HG03565 (cell line): ENCODE results near the gene GCNT4.
"Not testable (repeated sequence)": the region's sequence is repeated elsewhere in the genome, so short reads cannot be mapped to it uniquely, and the experiment has no call there.

Experiments
- ATAC-seq: cut with Tn5 transposase; IDR thresholded peaks from one replicate; pipeline ENCODE4 v1.9.1; 2021; ENCODE audit warnings: mild to moderate bottlenecking, moderate library complexity; ENCODE audit not compliant: unreplicated experiment

GCNT4 gene, protein sequence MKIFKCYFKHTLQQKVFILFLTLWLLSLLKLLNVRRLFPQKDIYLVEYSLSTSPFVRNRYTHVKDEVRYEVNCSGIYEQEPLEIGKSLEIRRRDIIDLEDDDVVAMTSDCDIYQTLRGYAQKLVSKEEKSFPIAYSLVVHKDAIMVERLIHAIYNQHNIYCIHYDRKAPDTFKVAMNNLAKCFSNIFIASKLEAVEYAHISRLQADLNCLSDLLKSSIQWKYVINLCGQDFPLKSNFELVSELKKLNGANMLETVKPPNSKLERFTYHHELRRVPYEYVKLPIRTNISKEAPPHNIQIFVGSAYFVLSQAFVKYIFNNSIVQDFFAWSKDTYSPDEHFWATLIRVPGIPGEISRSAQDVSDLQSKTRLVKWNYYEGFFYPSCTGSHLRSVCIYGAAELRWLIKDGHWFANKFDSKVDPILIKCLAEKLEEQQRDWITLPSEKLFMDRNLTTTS

DNA sequence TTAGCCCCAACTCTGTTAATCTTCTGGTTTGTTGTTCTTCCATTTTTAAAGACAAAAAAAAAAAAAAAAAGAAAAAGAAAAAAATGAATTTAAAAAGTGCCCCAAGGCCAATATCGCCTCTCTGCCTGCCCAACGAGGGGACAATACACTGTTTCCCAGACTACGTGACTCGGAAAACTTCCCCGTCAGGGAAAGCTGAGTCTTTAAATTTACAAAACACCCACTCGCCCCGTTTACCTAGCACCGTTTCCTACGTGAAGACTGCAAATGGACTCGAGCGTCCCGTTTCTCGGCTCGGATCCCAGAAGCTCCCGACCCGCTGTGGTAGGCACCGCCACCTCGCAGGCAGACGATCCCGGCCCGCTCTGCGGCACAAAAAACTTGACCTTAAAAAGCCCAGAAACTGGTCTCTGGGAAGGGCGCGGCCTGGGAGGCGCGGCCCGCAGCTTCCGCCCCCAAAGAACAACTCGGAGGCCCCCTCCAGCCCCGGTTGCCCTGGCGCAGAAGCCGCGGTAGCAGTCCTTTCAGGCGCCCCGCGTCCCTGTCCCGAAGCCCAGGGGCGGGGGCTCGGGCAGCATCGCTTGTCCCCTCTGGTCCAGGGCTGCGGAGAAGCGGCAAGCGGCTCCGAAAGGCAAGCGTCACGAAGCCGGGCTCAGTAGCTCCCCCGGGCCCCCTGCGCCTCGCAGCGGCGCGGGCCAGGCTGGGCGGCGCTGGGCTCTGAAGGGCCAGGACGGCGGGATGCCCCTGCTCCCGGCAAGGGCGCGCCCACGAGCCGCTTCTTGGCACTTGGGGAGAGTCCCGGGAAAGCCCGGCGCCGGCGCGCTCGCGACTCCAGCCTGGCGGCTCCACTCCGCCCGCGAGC is at the start of gene GCNT4:
Gene GCNT4 (minus strand): TSS at position 367 of the 862 bp plus-strand sequence. CDS start 22,521 bp downstream, outside the sequence.
- no peak for ATAC-seq

DNA sequence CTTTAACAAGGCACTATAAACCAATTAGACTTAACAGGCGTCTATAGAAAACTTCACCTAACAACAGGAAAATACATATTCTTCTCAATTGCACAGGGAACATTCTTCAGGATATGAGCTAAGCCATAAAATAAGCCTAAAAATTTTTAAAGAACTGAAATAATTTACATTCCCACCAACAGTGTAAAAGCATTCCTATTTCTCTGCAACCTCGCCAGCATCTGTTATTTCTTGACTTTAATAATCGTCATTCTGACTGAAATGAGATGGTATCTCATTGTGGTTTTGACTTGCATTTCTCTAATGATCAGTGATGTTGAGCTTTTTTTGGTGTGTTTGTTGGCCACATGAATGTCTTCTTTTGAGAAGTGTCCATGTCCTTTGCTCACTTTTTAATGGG is 43.6 kb upstream of the GCNT4 start:
- not testable (repeated sequence) for ATAC-seq

- ATAC-seq = no peak
Observed at GRCh38 chr5:75091597-75091996, 39.2 kb upstream of the GCNT4 start.

- ATAC-seq = no peak
Observed at GRCh38 chr5:75089662-75090061, 37.3 kb upstream of the GCNT4 start.

- no peak for ATAC-seq
Observed at GRCh38 chr5:75089137-75089536, 36.8 kb upstream of the GCNT4 start.

GRCh38 chr5:75088648-75089047 is 36.3 kb upstream of the GCNT4 start:
- no peak for ATAC-seq

DNA sequence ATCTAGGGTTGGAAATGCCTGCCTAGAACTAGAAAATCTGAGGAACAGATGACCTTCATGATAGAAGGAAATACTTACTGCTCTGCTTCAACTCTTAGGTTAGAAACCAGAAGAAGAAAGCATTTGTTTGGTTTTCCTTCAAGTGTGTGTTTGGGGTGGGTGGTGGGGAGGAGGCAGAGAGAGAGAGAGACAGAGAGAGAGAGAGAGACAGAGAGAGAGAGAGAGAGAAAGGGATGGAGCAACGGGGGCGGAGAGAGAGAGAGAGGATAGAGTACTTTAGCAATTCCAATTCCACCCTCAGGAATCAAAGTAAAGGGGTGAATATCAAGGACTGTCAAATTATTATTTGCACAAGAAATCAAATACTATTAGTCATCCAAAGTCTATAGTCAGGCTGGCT is 29.2 kb upstream of the GCNT4 start:
- ATAC-seq = no peak

DNA sequence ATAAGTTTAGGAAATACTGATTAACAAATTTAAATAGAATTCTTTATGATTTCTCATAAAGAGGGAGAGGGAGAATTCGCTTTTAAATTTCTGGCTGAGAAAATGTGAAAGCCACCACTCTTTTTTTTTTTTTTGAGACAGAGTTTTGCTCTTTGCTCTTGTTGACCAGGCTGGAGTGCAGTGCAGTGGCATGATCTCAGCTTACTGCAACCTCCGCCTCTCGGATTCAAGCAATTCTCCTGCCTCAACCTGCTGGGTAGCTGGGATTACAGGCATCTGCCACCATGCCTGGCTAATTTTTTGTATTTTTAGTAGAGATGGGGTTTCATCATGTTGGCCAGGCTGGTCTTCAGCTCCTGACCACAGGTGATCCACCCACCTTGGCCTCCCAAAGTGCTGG is 27.0 kb upstream of the GCNT4 start:
- ATAC-seq = not testable (repeated sequence)

DNA sequence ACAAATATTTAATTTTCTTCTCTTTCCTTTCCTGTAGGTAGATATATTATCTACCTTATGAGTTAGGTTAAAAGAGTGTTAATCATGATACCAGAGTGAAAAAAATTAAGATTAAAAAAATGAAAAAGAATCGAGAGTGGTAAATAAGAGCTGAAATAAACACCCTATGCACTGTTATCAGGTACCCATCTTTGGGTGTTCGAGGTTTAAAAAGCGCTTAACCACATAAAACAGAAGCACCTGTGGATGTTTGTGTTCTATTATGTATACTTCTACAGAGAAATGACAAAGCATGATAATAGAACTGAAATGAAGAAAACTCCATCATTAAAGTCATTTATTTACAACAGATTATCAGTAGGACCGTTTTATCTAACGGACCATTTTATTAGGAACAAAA is 25.7 kb upstream of the GCNT4 start:
- no peak for ATAC-seq

GRCh38 chr5:75072061-75072460 is 19.7 kb upstream of the GCNT4 start:
- ATAC-seq = no peak

DNA sequence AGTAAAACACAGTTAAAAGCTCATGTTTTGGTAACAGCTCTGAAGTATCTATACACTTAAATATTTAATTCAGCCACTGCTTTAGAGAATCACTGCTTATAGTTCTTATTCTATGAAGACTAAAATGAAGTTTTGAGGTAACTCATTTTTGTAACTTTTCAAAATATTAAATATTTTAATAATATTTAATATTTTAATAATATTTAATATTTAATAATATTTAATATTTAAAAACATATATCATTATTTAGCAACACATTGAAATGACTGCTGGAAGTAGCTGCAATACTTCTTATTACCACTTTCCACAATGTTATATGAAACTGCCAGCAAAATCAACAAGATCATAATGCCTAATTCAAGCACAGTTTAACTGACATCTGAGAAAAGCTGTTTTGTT is 18.7 kb upstream of the GCNT4 start:
- no peak for ATAC-seq

GRCh38 chr5:75067434-75067833 is 15.1 kb upstream of the GCNT4 start:
- ATAC-seq = no peak

GRCh38 chr5:75062925-75063531 is 10.7 kb upstream of the GCNT4 start:
- ATAC-seq = no peak

GRCh38 chr5:75059912-75060545 is 7.7 kb upstream of the GCNT4 start:
- ATAC-seq = no peak

GRCh38 chr5:75058986-75059535 is 6.7 kb upstream of the GCNT4 start:
- no peak for ATAC-seq

- no peak for ATAC-seq
Observed at GRCh38 chr5:75057561-75057960, 5.2 kb upstream of the GCNT4 start.

DNA sequence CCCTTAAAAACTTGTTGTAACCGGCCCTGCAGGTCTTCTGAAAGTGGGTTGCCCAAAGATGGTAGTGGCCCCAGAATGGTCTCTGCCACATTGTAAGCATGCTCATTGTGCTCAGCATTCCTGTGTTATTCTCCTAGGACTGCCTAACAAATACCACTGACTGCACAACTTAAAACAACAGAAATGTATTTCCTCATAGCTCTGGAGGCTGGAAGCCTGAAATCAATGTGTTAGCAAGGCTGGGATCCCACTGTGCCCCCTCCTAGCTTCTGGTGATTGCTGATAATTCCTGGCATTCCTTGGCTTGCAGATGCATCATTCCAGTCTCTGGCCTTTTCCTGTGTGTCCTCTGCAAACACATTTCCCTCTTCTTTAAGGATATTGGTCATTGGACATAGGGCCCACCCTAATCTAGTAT is 3.4 kb upstream of the GCNT4 start:
- no peak for ATAC-seq

DNA sequence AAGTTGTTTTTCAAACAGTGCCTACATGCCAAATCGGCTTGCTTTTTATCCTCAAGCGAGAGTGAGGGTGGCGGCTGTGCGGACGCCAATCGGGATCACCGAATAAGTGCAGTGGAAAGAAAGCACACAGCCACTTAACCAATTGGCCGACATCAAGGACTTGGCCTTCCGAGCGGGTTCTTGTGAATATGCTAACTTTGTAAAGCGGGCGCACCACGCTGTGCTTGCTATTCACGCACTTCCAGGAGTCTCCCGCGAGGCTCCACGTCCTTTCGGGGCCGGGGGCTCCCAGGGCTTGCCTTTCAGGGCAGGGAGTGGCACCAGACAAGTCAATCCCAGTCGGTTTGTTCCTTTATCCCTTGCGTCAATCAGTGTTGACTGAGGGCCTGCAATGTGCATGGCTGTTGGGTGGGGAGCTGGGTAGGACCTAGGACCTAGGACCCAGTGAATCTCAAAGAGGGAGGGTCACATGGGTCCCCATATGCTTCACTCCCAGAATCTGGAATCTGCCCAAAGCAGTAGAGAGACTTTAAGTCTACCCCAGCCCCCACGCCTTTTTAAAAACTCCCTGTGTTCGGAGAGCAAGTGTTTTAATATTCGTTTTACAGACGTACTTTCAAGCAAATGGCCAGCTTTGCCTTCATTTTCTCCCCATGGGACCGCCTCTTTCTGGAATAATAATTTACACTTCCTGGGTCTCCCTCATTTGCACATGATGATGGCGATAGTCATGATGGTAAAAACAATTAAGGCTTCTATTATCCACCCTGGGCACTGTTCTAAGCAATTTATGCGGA is 2.0 kb upstream of the GCNT4 start:
- ATAC-seq = no peak

DNA sequence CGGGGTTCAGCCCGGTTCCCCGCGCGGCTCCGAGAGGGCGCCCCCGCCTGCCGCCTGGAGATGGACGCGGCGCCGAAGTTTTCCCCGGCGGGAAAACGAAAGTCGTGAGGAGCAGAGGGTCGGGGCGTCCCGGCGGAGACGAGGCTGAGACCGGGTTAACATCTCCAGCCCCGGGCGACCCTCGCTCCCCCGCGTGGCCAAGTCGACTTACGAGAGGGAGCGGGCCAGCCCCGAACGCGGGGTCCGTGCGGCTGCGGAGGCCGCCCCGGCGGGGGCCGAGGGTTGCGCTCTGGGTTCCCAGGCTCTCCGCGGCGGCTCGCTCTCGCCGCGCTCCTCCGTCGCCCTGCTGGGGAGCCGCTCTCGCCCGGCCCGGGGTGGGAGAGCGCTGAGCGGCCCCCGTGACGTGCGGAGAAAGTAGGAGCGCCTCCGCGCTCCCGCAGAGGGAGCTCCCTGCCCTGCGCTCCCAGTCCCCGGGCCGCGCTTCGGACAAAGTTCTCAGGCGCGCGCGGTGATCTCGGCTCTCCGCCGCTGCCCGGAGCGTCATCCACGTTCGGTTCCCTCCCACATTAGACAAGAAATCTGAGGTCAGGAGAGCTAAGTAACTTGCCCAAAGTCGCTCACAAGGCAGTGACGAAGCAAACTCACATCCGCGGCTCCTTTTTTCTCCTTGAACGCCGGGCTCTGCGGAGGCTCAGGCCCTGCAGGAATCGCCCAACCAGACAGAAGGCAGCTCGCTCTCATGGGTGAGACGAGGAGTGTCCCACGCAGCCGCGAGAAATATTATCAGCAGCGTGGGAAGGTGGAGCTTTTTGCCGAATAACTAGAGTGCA is 1.2 kb upstream of the GCNT4 start:
- no peak for ATAC-seq
